B cell (primary cell): Measurements from ENCODE around the gene NGDN. TPM values are rescaled to one million over a fixed set of nuclear protein-coding genes. Genes with fewer than 3 reads are reported as not detected.

Source experiments
- ATAC-seq: fragments of 200-7000 bp; cut with Tn5 transposase; one replicate; pipeline ENCODE4 v1.10.0; 2021; ENCODE audit warnings: low read depth, mild to moderate bottlenecking, moderate number of reproducible peaks, moderate library complexity
- CTCF ChIA-PET: fragments of 350-600 bp; sonication (Branson Sonifier 250); formaldehyde crosslinking; loops from one replicate; lab custom pipeline; 2021; ENCODE audit warnings: antibody characterized with exemption, inconsistent platforms; lab: Charles Lee
- POLR2A ChIA-PET: fragments of 350-600 bp; sonication (Branson Sonifier 250); formaldehyde crosslinking; loops from one replicate; lab custom pipeline; 2021; ENCODE audit warnings: antibody characterized with exemption; lab: Charles Lee
- DNase-seq: peaks from one replicate; pipeline ENCODE4 v3.0.0; 2013
- H2AFZ ChIP-seq: 2 replicates; pipeline ENCODE4 v1.6.1; 2012; ENCODE audit warnings: mild to moderate bottlenecking, low read depth, low read length; ENCODE audit not compliant: insufficient read depth, poor library complexity, severe bottlenecking
- H3K27ac ChIP-seq, 2 donors: 1 replicate in 1 of 2; 2 replicates in 1 of 2; pipeline ENCODE4 v1.5.1; 2012 to 2013; ENCODE audit warnings: low read length in 2 of 2, mild to moderate bottlenecking in 2 of 2, moderate library complexity in 1 of 2
- H3K27me3 ChIP-seq, 4 experiments: fragments of 200-600 bp in 1 of 4; sonication (generic) in 1 of 4; replicated peaks in 1 of 4; 1 replicate in 2 of 4; 2 replicates in 2 of 4; pipeline versions ENCODE4 v1.6.1 to v1.7.0; 2013 to 2016; ENCODE audit warnings: low read length in 3 of 4, mild to moderate bottlenecking in 2 of 4, mixed read lengths in 1 of 4, moderate library complexity in 1 of 4; ENCODE audit not compliant: insufficient read depth in 4 of 4, control insufficient read depth in 3 of 4; ENCODE audit errors: control extremely low read depth in 1 of 4
- H3K36me3 ChIP-seq, 2 experiments: replicated peaks in 1 of 2; 1 replicate in 1 of 2; 2 replicates in 1 of 2; pipeline versions ENCODE4 v1.6.1 to v1.7.1; 2013; ENCODE audit warnings: low read length in 1 of 2; ENCODE audit not compliant: insufficient read depth in 2 of 2, control insufficient read depth in 1 of 2; ENCODE audit errors: control extremely low read depth in 1 of 2, extremely low read depth in 1 of 2
- H3K4me1 ChIP-seq, 2 donors: fragments of 200-600 bp in 1 of 2; sonication (generic) in 1 of 2; 1 replicate in 1 of 2; 2 replicates in 1 of 2; pipeline versions ENCODE4 v1.5.1 to v1.6.1; 2013 to 2017; ENCODE audit warnings: low read length in 2 of 2; ENCODE audit not compliant: control insufficient read depth in 2 of 2, insufficient read depth in 2 of 2
- H3K4me2 ChIP-seq: replicated peaks from 2 replicates; pipeline ENCODE3; 2012; ENCODE audit warnings: mild to moderate bottlenecking, low read depth, low read length; ENCODE audit not compliant: poor library complexity, severe bottlenecking
- H3K4me3 ChIP-seq, 5 experiments: fragments of 200-600 bp in 1 of 5; sonication (generic) in 1 of 5; 1 replicate in 3 of 5; 2 replicates in 2 of 5; pipeline versions ENCODE4 v1.5.1 to v1.7.0; 2011 to 2016; ENCODE audit warnings: low read length in 4 of 5, mild to moderate bottlenecking in 4 of 5, low read depth in 2 of 5, control low read depth in 1 of 5, moderate library complexity in 1 of 5; ENCODE audit not compliant: insufficient read depth in 1 of 5; ENCODE audit errors: control extremely low read depth in 1 of 5, extremely low read depth in 1 of 5
- H3K79me2 ChIP-seq: fragments of 200-600 bp; sonication (generic); one replicate; pipeline ENCODE4 v1.6.0; 2016; ENCODE audit warnings: low read length; ENCODE audit not compliant: control insufficient read depth, insufficient read depth
- H3K9ac ChIP-seq: fragments of 200-600 bp; sonication (generic); 2 replicates; pipeline ENCODE4 v1.6.1; 2017; ENCODE audit warnings: mild to moderate bottlenecking, low read length, moderate library complexity
- H3K9me3 ChIP-seq, 3 donors: one replicate each; pipeline versions ENCODE4 v1.6.1 to v1.7.1; 2013; ENCODE audit warnings: low read length in 2 of 3; ENCODE audit not compliant: control insufficient read depth in 2 of 3, insufficient read depth in 1 of 3; ENCODE audit errors: control extremely low read depth in 1 of 3
- H4K20me1 ChIP-seq: 2 replicates; pipeline ENCODE4 v1.6.0; 2012; ENCODE audit warnings: mild to moderate bottlenecking, low read length; ENCODE audit not compliant: insufficient read depth, control insufficient read depth, poor library complexity, severe bottlenecking
- H3K27ac Mint-ChIP-seq: one replicate; pipeline ENCODE4 v1.8.0; 2021; ENCODE audit warnings: mixed read lengths
- H3K27me3 Mint-ChIP-seq: one replicate; pipeline ENCODE4 v1.8.0; 2021; ENCODE audit warnings: mixed read lengths
- H3K4me1 Mint-ChIP-seq: one replicate; pipeline ENCODE4 v1.8.0; 2021; ENCODE audit warnings: mixed read lengths
- H3K4me3 Mint-ChIP-seq: one replicate; pipeline ENCODE4 v1.8.0; 2021; ENCODE audit warnings: mixed read lengths
- H3K9me3 Mint-ChIP-seq: one replicate; pipeline ENCODE4 v1.8.0; 2022; ENCODE audit warnings: mixed read lengths; ENCODE audit not compliant: insufficient read depth
- EZH2 ChIP-seq: IDR thresholded peaks from 2 replicates; pipeline ENCODE4 v1.6.1; 2012; ENCODE audit warnings: borderline replicate concordance, low read depth, mild to moderate bottlenecking, moderate library complexity, low read length; ENCODE audit not compliant: insufficient read depth, poor library complexity, severe bottlenecking
- WGBS: methylation state at CpG from one replicate; pipeline ENCODE4 v1.1.5; 2013; ENCODE audit warnings: missing lambda C conversion rate; ENCODE audit not compliant: insufficient coverage; 5-methylcytosine and 5-hydroxymethylcytosine counted together
- intact Hi-C: fragments of 100-400 bp; cut with micrococcal nuclease; formaldehyde crosslinking; loops from one replicate; pipeline ENCODE4 v1.10.0; 2022
- polyA plus RNA-seq: library from polyadenylated mRNA; depleted of rRNA; stranded (reverse); fragments of >200 nt; gene quantifications from 2 replicates; pipeline ENCODE4 v1.2.3, GENCODE V29; 2012
- total RNA-seq, 2 donors: library from RNA; stranded (reverse); fragments of 120-200 nt in 1 of 2; gene quantifications; 1 replicate in 1 of 2; 2 replicates in 1 of 2; pipeline versions ENCODE4 v1.2.3 to v1.2.4, GENCODE V29; 2013 to 2022
- TF ChIP-seq, protein P1 (sequence below): fragments of 200-600 bp; IDR thresholded peaks from one replicate; pipeline ENCODE4 v1.8.0; 2022; ENCODE audit warnings: antibody characterized with exemption, mild to moderate bottlenecking

The NGDN gene
- total and polyA plus RNA-seq, 2 donors (not counting 1 experiment from before 2014, with no cell fraction given) = 66.7 to 81.8 TPM

- no peaks in the 10 kb centered on the region for H3K36me3 ChIP-seq
Measured at GRCh38 chr14:23452237-23452636, 17.3 kb upstream of the NGDN start.

DNA sequence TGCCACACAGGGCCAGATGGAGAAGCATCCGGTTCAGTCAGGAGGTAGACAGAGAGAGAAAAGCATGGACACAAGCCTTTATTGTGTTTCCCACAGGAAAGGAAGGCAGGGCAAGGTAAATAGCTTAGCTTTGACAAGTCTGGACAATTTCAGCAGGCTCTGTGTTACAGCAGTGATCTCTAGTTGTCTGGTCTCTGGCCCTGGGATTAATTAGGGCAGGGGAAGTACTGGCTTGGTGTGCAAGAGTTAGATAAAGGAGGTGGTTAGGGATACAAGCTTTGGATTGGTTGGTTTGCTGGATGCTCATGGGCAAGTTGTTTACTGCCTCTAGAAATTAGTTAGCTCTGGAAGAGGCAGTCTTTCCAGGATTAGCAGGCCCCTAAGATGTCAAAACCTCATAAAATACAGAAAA, 15.1 kb upstream of the NGDN start:
- no peak overlapping the region for H3K27ac Mint-ChIP-seq

More at GRCh38 chr14:23452237-23452636, 17.3 kb upstream of the NGDN start:
- Mint-ChIP-seq H3K4me1 (no peaks in the 10 kb centered on the region), H3K9me3 (no peaks in the 10 kb centered on the region), H3K27ac (no peak overlapping the region), H3K27me3 (peaks cover 48% of the 10 kb centered on the region), H3K4me3 (no peak overlapping the region)
- ChIA-PET POLR2A (no interaction called here), CTCF (no interaction called here)
- TF ChIP-seq EZH2 = no peak
- TF ChIP-seq, protein P1, sequence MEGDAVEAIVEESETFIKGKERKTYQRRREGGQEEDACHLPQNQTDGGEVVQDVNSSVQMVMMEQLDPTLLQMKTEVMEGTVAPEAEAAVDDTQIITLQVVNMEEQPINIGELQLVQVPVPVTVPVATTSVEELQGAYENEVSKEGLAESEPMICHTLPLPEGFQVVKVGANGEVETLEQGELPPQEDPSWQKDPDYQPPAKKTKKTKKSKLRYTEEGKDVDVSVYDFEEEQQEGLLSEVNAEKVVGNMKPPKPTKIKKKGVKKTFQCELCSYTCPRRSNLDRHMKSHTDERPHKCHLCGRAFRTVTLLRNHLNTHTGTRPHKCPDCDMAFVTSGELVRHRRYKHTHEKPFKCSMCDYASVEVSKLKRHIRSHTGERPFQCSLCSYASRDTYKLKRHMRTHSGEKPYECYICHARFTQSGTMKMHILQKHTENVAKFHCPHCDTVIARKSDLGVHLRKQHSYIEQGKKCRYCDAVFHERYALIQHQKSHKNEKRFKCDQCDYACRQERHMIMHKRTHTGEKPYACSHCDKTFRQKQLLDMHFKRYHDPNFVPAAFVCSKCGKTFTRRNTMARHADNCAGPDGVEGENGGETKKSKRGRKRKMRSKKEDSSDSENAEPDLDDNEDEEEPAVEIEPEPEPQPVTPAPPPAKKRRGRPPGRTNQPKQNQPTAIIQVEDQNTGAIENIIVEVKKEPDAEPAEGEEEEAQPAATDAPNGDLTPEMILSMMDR = no peak
- no peak for DNase-seq
- ATAC-seq = no peak
- Histone ChIP-seq H3K4me2 (no peak overlapping the region), H3K4me3 (no peak overlapping the region), H3K79me2 (no peaks in the 10 kb centered on the region), H3K9ac (no peak overlapping the region), H3K27me3 (peaks cover 0 to 22% (median 8%) of the 10 kb centered on the region in 4 experiments), H2AFZ (no peak overlapping the region), H3K9me3 (no peaks in the 10 kb centered on the region), H4K20me1 (no peaks in the 10 kb centered on the region), H3K4me1 (no peaks in the 10 kb centered on the region), H3K27ac (no peak overlapping the region)
- WGBS = no CpG with 5 or more reads among the region's 2 CpGs
- intact Hi-C loops = no loop called here

More for the DNA sequence above, 15.1 kb upstream of the NGDN start:
- Histone ChIP-seq H3K9me3 (no peaks in the 10 kb centered on the region), H3K27ac (no peak overlapping the region), H3K4me2 (no peak overlapping the region), H3K9ac (no peak overlapping the region), H3K4me3 (no peak overlapping the region), H3K79me2 (no peaks in the 10 kb centered on the region), H2AFZ (no peak overlapping the region), H3K36me3 (no peaks in the 10 kb centered on the region), H4K20me1 (no peaks in the 10 kb centered on the region), H3K27me3 (peaks cover 0 to 27% (median 9%) of the 10 kb centered on the region in 4 experiments), H3K4me1 (no peaks in the 10 kb centered on the region)
- intact Hi-C loops = no loop called here
- TF ChIP-seq EZH2 = no peak
- TF ChIP-seq, protein P1 = no peak
- ChIA-PET POLR2A (no interaction called here), CTCF (no interaction called here)
- Mint-ChIP-seq H3K9me3 (no peaks in the 10 kb centered on the region), H3K27me3 (peaks cover 54% of the 10 kb centered on the region), H3K4me3 (no peak overlapping the region), H3K4me1 (no peaks in the 10 kb centered on the region)
- WGBS = 14% methylated on average over 1 of the region's 1 CpG
- no peak for ATAC-seq
- no peak for DNase-seq
